ENCODE measurements around the gene PRR5. TPM values are rescaled to one million over a fixed set of nuclear protein-coding genes. Genes with fewer than 3 reads are reported as not detected.

Gene PRR5
- total and polyA plus RNA-seq, 2 of the 13 experiments (the other 11 are each of a cell fraction or from before 2014, with no cell fraction given) = 11.6 to 27.5 TPM

DNA sequence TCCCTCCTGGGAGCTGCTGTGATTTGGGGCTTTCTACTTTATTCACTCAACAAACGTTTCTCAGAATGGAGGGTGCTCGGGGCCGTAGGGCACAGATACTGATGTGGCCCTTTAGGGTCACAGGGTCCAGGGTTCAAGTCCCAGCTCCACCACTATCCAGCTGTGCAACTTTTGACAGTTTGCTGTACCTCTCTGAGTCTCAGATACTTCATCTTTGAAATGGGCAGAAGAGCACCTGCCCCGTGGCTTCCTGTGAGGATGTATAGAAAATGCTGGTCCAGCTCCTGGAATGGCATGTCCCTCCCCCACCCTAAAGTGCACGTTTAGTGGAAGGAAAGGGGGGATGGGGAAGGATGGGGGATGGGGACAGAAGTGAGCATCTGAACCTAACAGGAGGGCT lies 21.9 kb upstream of the PRR5 start:
- TF ChIP-seq ZFP36 (IDR thresholded peaks at IDR 0.05; ENCODE audit: borderline replicate concordance, low read depth, low read length, partially characterized antibody) (peak; percentile 32), SRSF4 (IDR thresholded peaks at IDR 0.05; ENCODE audit: low read depth, low read length, poor library complexity, severe bottlenecking) (no peak), SP1 (IDR thresholded peaks at IDR 0.05) (no peak), SP1 (CRISPR knock-in tag; IDR thresholded peaks at IDR 0.05) (no peak), ZNF768 (CRISPR knock-in tag; IDR thresholded peaks at IDR 0.05) (peak; percentile 97), ZMYM3 (CRISPR knock-in tag; IDR thresholded peaks at IDR 0.05) (peak; percentile 75)
- Histone ChIP-seq H3K27ac (ENCODE audit: extremely low read length, insufficient read depth, low read length) (no peak overlapping the region), H3K4me3 (replicated peaks in 1 of 3; ENCODE audit: insufficient read depth in 1 of 3, low read depth in 2 of 3, low read length in 3 of 3) (no peak overlapping the region), H3K9me3 (ENCODE audit: low read length) (no peaks in the 10 kb centered on the region), H3K4me2 (ENCODE audit: low read depth, low read length) (no peak overlapping the region), H3K9ac (ENCODE audit: insufficient read depth, low read depth, low read length) (no peak overlapping the region), H2AFZ (ENCODE audit: low read length) (no peak overlapping the region), H3K79me2 (ENCODE audit: insufficient read depth, low read length) (peaks cover 46% of the 10 kb centered on the region), H3K4me1 (ENCODE audit: insufficient read depth, low read length) (peaks cover 76% of the 10 kb centered on the region), H3K27me3 (ENCODE audit: control insufficient read depth in 1 of 2, insufficient read depth in 2 of 2, low read length in 2 of 2) (no peaks in the 10 kb centered on the region), H3K36me3 (replicated peaks in 1 of 2; ENCODE audit: control insufficient read depth in 1 of 2, insufficient read depth in 2 of 2, low read length in 2 of 2) (peaks cover 0 to 3% of the 10 kb centered on the region in 2 experiments; a peak in 1 of 5 replicates), H4K20me1 (ENCODE audit: insufficient read depth, low read length) (peaks cover 2% of the 10 kb centered on the region)
- in situ Hi-C loops (cut with HindIII; ENCODE audit: extremely low pct_ligation_motif_present, low pct_unique_long_range_greater_than_20kb) (no loop called here), intact Hi-C loops (cut with micrococcal nuclease; ENCODE audit: unreplicated experiment) (no loop called here)
- BruUV-seq (replicated peaks) = no TSS peak
- 65% methylated on average over 4 of the region's 5 CpGs for WGBS (ENCODE audit: low lambda C conversion rate)
- ChIA-PET CTCF (ENCODE audit: low intra/inter-chr PET ratio, low total read pairs) (no interaction called here), POLR2A (interaction anchor here (0.5 kb wide), 1 partner anchor 15 kb away, joined by 3 read pairs; no protein-coding TSS in a partner anchor)
- no peak for ATAC-seq
- DNase-seq (ENCODE audit: low spot score) = no peak
- FAIRE-seq = no peak

DNA sequence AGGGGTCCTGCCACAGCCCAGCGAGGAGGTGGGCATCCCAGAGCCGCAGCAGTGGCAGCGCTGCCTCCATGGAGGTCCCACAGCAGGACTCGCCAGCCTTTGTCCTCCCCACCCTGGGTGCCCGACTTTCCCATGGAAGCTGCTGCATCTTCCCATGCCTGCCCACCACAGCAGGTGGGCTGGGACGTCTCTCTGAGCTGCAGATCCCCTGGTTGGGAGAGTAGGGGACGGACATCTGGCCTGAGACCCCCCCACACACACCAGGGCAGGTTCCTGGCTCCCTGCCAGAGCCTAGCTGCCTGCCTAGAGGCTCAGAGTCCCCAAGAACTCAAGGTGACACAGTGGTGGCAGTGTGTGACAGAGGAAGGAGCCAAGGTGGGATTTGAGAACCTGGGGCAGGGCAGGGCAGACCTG lies 21.5 kb upstream of the PRR5 start:
- H3K4me1 ChIP-seq (ENCODE audit: insufficient read depth, low read length) = peaks cover 80% of the 10 kb centered on the region
- H3K27me3 ChIP-seq (ENCODE audit: control insufficient read depth in 1 of 2, insufficient read depth in 2 of 2, low read length in 2 of 2) = no peaks in the 10 kb centered on the region
- FAIRE-seq (no peak), ATAC-seq (no peak), DNase-seq (ENCODE audit: low spot score) (no peak)
- BruUV-seq (replicated peaks) = no TSS peak
- H2AFZ ChIP-seq (ENCODE audit: low read length) = no peak overlapping the region
- 0 out of 2 replicates have a peak overlapping the region, but pooled peaks have one; percentile 7 for H3K4me2 ChIP-seq (ENCODE audit: low read depth, low read length)
- WGBS (ENCODE audit: low lambda C conversion rate) = 48% methylated on average over 3 of the region's 7 CpGs
- intact Hi-C loops (cut with micrococcal nuclease; ENCODE audit: unreplicated experiment) = no loop called here
- peaks cover 0 to 3% of the 10 kb centered on the region in 2 experiments; a peak in 2 of 5 replicates for H3K36me3 ChIP-seq (replicated peaks in 1 of 2; ENCODE audit: control insufficient read depth in 1 of 2, insufficient read depth in 2 of 2, low read length in 2 of 2)
- H3K79me2 ChIP-seq (ENCODE audit: insufficient read depth, low read length) = peaks cover 50% of the 10 kb centered on the region
- H4K20me1 ChIP-seq (ENCODE audit: insufficient read depth, low read length) = peaks cover 3% of the 10 kb centered on the region
- H3K4me3 ChIP-seq (replicated peaks in 1 of 3; ENCODE audit: insufficient read depth in 1 of 3, low read depth in 2 of 3, low read length in 3 of 3) = no peak overlapping the region
- H3K9me3 ChIP-seq (ENCODE audit: low read length) = no peaks in the 10 kb centered on the region
- ChIA-PET CTCF (ENCODE audit: low intra/inter-chr PET ratio, low total read pairs) (no interaction called here), POLR2A (interaction anchor here (0.5 kb wide), 1 partner anchor 15 kb away, joined by 3 read pairs; no protein-coding TSS in a partner anchor)
- in situ Hi-C loops (cut with HindIII; ENCODE audit: extremely low pct_ligation_motif_present, low pct_unique_long_range_greater_than_20kb) = no loop called here
- H3K27ac ChIP-seq (ENCODE audit: extremely low read length, insufficient read depth, low read length) = no peak overlapping the region
- H3K9ac ChIP-seq (ENCODE audit: insufficient read depth, low read depth, low read length) = no peak overlapping the region
- TF ChIP-seq SALL2 (CRISPR knock-in tag; IDR thresholded peaks at IDR 0.05) = no peak
- no peak for TF ChIP-seq ZNF207 (IDR thresholded peaks at IDR 0.05; ENCODE audit: borderline replicate concordance)
- TF ChIP-seq, protein P1, sequence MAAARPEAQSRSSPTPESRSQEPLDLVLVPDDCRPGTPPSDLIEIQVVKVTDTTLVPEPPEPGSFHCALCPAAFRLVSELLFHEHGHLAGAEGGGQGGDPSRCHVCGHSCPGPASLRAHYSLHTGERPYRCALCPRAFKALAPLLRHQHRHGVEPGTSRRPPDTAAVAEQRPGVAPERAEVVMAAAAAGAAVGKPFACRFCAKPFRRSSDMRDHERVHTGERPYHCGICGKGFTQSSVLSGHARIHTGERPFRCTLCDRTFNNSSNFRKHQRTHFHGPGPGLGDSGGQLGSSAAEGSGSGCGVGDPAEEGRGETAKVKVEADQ (CRISPR knock-in tag; IDR thresholded peaks at IDR 0.05; ENCODE audit: borderline replicate concordance) = no peak
- no peak for TF ChIP-seq SRY (CRISPR knock-in tag; IDR thresholded peaks at IDR 0.05)
- no peak for TF ChIP-seq ZNF563 (CRISPR knock-in tag; IDR thresholded peaks at IDR 0.05)
- no peak for TF ChIP-seq SPEN (CRISPR knock-in tag; IDR thresholded peaks at IDR 0.05; ENCODE audit: low read depth)
- TF ChIP-seq RARA (CRISPR knock-in tag; IDR thresholded peaks at IDR 0.05) = no peak
- no peak for TF ChIP-seq ZSCAN20 (CRISPR knock-in tag; IDR thresholded peaks at IDR 0.05; ENCODE audit: borderline replicate concordance)
- no peak for TF ChIP-seq EHMT2 (IDR thresholded peaks at IDR 0.05; ENCODE audit: borderline replicate concordance, low read depth, low read length)
- no peak for TF ChIP-seq RFX1 (IDR thresholded peaks at IDR 0.05)
- TF ChIP-seq NFIB (CRISPR knock-in tag; IDR thresholded peaks at IDR 0.05; ENCODE audit: borderline replicate concordance) = no peak
- no peak for TF ChIP-seq MTF2 (CRISPR knock-in tag; IDR thresholded peaks at IDR 0.05; ENCODE audit: borderline replicate concordance)
- TF ChIP-seq KLF9 (CRISPR knock-in tag; IDR thresholded peaks at IDR 0.05; ENCODE audit: low read depth) = no peak
